ENCODE data around the gene GALNS.

GRCh38 chr16:88781140-88782077 lies 75.3 kb downstream of the GALNS start:
- no peak for TF ChIP-seq CTCF (conservative IDR thresholded peaks at IDR 0.05)
- TF ChIP-seq EZH2 (IDR thresholded peaks at IDR 0.05; ENCODE audit: low read depth) = no peak
